Mucosa of descending colon (tissue), 3 donors: Measurements from ENCODE around the gene FES. TPM values are rescaled to one million over a fixed set of nuclear protein-coding genes. Genes with fewer than 3 reads are reported as not detected.
"Not testable (repeated sequence)": the region's sequence is repeated elsewhere in the genome, so short reads cannot be mapped to it uniquely, and the experiment has no call there.

ENCODE experiments used
- ATAC-seq: fragments of 200-7000 bp; cut with Tn5 transposase; one replicate; pipeline ENCODE4 v1.9.1; 2020; ENCODE audit warnings: mild to moderate bottlenecking, moderate library complexity
- DNase-seq, 3 donors: peaks; one replicate each; pipeline ENCODE4 v3.0.0-alpha.2; 2020
- H3K36me3 ChIP-seq: fragments of 200-600 bp; one replicate; pipeline ENCODE4 v1.8.0; 2021; ENCODE audit warnings: low read depth, mild to moderate bottlenecking
- H3K4me1 ChIP-seq: fragments of 200-600 bp; one replicate; pipeline ENCODE4 v1.8.0; 2021; ENCODE audit warnings: low read depth, mild to moderate bottlenecking
- H3K4me3 ChIP-seq: fragments of 200-600 bp; one replicate; pipeline ENCODE4 v1.8.0; 2021; ENCODE audit warnings: mild to moderate bottlenecking
- H3K9me3 ChIP-seq: fragments of 200-600 bp; one replicate; pipeline ENCODE4 v1.8.0; 2021; ENCODE audit warnings: mild to moderate bottlenecking
- intact Hi-C, 2 donors: fragments of 100-400 bp; cut with DNase I in 1 of 2; cut with micrococcal nuclease in 1 of 2; formaldehyde crosslinking; loops; one replicate each; pipeline versions ENCODE4 v1.11.0 to v1.11.1; 2022; cut with DNase I, micrococcal nuclease
- total RNA-seq, 3 donors: library from RNA; stranded (reverse); fragmentation: NEBNext Ultra II Directional in 2 of 3; extraction: Animal tissue kit (Norgen Biotek cat#: 25700) in 2 of 3; gene quantifications; one replicate each; pipeline versions ENCODE4 v1.2.1 to v1.2.4, GENCODE V29; 2021 to 2023
- TF ChIP-seq, protein P1 (sequence below): fragments of 200-600 bp; IDR thresholded peaks from one replicate; pipeline ENCODE4 v1.8.0; 2022; ENCODE audit warnings: antibody characterized with exemption, mild to moderate bottlenecking
- donor health status: DM: no; HTN: no; CAD: no; lungs with moderate emphysema.
- donor health status: DM: no; HTN: no; CAD: no.
- donor health status: DM: no; HTN: yes; CAD: no.

The FES gene
- total RNA-seq, 3 donors from 2014 or later = 7.9 to 18.6 (median 12.1) TPM

DNA sequence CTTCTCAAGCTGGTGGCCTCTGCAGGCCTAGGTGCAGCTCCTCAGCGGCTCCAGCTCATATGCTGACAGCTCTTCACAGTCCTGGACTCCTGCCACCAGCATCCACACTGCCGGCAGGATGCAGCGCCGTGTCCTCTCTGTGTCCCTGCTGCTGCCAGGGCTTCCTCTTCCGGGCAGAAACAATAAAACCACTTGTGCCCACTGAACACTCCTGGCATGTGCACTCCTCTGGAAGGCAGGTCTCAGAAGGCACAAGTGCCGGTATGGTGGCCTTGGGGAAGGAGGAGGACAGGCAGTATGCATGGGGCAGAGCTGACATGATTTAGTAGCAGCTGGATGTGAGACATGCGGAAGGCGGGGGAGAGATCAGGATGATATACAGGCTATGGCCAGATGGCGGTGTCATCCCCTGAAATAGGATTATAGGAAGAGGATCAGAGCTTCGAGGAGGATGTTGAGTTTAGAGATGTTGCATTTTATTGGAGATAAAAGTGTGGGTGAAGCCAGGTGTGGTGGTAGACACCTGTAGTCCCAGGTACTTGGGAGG is 11.3 kb downstream of the FES start:
- no peaks in the 10 kb centered on the region for H3K4me1 ChIP-seq
- TF ChIP-seq, protein P1, sequence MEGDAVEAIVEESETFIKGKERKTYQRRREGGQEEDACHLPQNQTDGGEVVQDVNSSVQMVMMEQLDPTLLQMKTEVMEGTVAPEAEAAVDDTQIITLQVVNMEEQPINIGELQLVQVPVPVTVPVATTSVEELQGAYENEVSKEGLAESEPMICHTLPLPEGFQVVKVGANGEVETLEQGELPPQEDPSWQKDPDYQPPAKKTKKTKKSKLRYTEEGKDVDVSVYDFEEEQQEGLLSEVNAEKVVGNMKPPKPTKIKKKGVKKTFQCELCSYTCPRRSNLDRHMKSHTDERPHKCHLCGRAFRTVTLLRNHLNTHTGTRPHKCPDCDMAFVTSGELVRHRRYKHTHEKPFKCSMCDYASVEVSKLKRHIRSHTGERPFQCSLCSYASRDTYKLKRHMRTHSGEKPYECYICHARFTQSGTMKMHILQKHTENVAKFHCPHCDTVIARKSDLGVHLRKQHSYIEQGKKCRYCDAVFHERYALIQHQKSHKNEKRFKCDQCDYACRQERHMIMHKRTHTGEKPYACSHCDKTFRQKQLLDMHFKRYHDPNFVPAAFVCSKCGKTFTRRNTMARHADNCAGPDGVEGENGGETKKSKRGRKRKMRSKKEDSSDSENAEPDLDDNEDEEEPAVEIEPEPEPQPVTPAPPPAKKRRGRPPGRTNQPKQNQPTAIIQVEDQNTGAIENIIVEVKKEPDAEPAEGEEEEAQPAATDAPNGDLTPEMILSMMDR = no peak
- no peaks in the 10 kb centered on the region for H3K36me3 ChIP-seq
- no peak for DNase-seq
- intact Hi-C loops = no loop called here
- no peak for ATAC-seq
- H3K9me3 ChIP-seq = no peaks in the 10 kb centered on the region
- no peak overlapping the region for H3K4me3 ChIP-seq

DNA sequence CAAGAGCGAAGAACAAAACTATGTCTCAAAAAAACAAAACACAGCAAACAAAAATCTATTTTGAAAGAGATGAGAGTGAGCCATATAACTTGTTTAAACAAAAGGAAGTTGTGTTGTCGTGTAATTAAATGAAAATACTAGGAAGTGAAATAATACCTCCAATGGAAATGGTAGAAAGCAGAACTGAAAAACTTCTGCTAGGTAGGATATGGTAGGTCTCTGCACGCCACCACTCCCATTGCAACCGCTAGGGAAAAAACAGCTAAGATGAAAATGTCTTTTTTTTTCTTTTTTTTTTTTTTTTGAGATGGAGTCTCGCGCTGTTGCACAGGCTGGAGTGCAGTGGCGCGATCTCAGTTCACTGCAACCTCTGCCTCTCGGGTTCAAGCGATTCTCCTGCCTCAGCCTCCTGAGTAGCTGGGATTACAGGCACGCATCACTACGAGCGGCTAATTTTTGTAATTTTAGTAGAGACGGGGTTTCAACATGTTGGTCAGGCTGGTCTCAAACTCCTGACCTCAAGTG is 12.9 kb downstream of the FES start:
- peak in 1 of 3 donors; percentile 25 for DNase-seq
- H3K36me3 ChIP-seq, H3K4me3 ChIP-seq, intact Hi-C loops, H3K4me1 ChIP-seq, H3K9me3 ChIP-seq, ATAC-seq: not testable (repeated sequence)

DNA sequence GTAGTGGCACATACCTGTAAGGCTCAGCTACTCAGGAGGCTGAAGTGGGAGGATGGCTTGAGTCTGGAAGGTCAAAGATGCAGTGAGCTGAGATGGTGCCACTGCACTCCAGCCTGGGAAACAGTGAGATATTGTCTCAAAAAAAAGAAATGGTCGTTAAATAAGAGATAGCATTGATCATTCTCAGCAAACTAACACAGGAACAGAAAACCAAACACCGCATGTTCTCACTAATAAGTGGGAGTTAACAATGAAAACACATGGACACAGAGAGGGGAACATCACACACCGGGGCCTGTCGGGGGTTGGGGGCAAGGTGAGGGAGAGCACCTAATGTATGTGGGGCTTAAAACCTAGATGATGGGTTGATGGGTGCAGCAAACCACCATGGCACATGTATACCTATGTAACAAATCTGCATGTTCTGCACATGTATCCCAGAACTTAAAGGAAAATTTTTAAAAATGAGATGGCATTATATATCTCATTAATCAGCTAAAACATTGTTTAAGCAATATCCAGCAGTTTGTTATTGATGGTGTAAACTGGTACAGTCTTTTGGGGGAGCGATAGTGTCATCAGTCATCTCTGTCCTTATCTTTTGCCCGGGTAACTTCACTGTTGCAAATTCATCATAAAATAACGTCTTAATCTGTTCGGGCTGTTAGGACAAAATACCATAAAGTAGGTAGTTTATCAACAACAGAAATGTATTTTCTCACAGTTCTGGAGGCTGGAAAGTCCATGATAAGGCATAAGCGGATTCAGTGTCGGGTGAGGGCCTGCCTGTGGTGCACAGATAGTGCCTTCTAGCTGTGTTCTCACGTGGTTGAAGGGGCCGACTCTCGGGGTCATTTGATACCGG is 17.1 kb downstream of the FES start:
- peaks cover 19% of the 10 kb centered on the region for H3K4me1 ChIP-seq
- DNase-seq (peak in 1 of 3 donors; percentile 34), ATAC-seq (no peak)
- H3K9me3 ChIP-seq = no peaks in the 10 kb centered on the region
- TF ChIP-seq, protein P1 = no peak
- no peak overlapping the region for H3K4me3 ChIP-seq
- no peaks in the 10 kb centered on the region for H3K36me3 ChIP-seq
- intact Hi-C loops = no loop called here

DNA sequence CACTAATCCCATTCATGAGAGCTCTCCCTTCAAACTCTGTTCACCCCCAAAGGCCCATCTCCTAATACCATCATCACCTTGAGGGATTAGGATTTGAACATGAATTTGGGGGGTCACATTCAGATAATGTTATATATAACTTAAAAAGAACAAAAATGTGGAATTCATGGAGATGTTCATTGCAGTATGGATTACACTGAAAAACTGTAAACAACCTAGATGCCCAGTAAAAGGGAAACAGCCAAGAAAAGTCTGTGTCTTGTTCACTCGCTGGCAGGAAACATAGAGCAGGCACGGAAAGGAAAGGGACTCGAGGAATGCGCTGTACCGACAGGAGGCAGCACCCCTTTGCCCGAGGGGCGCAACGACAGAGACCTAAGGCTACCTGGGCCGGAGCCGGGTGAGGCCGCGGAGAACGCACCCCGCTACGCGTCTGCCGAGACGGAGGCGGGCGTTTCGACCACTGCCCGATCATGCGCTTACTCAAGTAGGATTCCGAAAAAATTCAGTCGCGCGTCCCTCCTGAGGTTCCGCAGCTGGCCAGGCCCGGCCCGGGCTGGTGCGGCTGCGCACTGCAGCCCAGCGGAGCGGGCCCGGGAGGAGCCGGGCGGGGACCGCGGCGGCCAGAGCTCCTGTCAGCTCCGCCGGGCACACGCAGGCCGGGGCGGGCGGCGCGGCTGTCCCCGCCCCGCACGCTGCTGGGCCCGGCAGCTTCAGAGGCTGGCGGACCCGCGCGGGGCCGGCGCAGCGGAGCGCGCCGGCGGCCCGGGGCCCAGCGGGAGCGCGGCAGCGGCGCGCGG is 17.9 kb downstream of the FES start:
- TF ChIP-seq, protein P1 = peak; percentile 85
- H3K4me3 ChIP-seq = peak overlapping the region; percentile 70
- intact Hi-C loops = no loop called here
- DNase-seq = peak; percentile 86 to 88 (median 87)
- no peaks in the 10 kb centered on the region for H3K9me3 ChIP-seq
- H3K36me3 ChIP-seq = no peaks in the 10 kb centered on the region
- peak; percentile 90 for ATAC-seq
- peaks cover 19% of the 10 kb centered on the region for H3K4me1 ChIP-seq

DNA sequence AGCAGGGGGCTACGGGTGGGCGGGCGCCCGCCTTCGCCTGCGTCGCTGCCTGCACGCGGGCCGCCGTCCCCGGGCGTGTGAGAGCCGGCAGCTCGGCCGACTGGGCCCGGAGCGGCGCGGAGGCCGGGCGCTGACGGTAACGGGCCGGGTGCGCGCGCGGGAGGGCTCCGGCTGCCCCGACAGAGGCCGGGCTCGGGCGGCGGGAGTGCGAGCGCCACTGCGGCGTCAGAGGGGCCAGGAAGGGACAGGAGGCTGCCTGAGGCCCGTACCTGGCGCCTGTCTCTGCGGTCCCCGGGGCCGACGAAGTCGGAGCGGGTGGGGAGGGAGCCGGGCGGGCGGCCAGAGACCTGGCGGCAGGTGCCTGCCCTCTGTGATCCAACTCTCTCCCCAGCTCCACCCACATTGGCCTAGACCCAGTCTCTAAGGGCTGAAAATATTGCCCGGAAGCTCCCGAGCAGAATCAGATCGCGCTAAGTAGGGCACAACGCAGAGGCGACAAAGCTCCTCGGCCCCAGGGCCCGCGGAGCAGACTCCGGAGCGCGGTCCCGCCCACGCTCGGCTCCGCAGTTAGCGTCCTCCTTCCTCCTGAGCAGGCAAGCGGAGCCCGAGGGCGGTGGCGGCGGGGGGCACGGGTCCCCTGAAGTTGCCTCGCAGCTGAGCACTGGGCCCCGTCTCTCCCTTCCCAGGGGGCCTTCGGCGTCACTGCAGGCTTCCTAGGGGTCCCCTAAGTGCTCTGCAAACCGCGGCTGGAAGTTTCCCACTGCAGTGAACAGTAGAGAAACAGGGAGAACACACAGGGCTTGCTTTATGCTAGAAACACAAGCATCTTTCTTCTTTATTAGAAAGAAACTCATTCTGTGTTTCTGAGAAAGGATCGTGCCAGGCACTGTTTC is 18.8 kb downstream of the FES start, which contains the start of gene MAN2A2:
TSS of gene MAN2A2 (plus strand) at position 463 of the 893 bp plus-strand sequence. CDS start 906 bp downstream, outside the sequence.
- Histone ChIP-seq H3K4me3 (peak within 1 kb of the TSS; percentile 70), H3K9me3 (no peaks in the 10 kb centered on the region), H3K4me1 (peaks cover 19% of the 10 kb centered on the region), H3K36me3 (no peaks in the 10 kb centered on the region)
- DNase-seq (peak; percentile 83 to 86 (median 84)), ATAC-seq (peak; percentile 80)
- TF ChIP-seq, protein P1 = no peak
- intact Hi-C loops = no loop called here
